T-helper 22 cell (primary cell): Measurements from ENCODE around the gene TRAPPC10.
"Not testable (repeated sequence)": the region's sequence is repeated elsewhere in the genome, so short reads cannot be mapped to it uniquely, and the experiment has no call there.

ENCODE experiments used
- DNase-seq: peaks from one replicate; pipeline ENCODE4 v3.0.0-alpha.2; 2020; ENCODE audit warnings: low read depth

The TRAPPC10 gene

GRCh38 chr21:44145616-44146015, 133.5 kb downstream of the TRAPPC10 start:
- DNase-seq, result not testable (repeated sequence)

GRCh38 chr21:44147108-44147507, 135.0 kb downstream of the TRAPPC10 start:
- not testable (repeated sequence) for DNase-seq

- not testable (repeated sequence) for DNase-seq
Measured at GRCh38 chr21:44150255-44150654, 138.1 kb downstream of the TRAPPC10 start.

- not testable (repeated sequence) for DNase-seq
Measured at GRCh38 chr21:44153214-44153888, 141.2 kb downstream of the TRAPPC10 start.

GRCh38 chr21:44153889-44154228, 141.8 kb downstream of the TRAPPC10 start:
- peak; percentile 4 for DNase-seq

- DNase-seq, result not testable (repeated sequence)
Measured at GRCh38 chr21:44154816-44155230, 142.7 kb downstream of the TRAPPC10 start.

GRCh38 chr21:44155231-44155993, 143.3 kb downstream of the TRAPPC10 start:
- not testable (repeated sequence) for DNase-seq

- not testable (repeated sequence) for DNase-seq
Measured at GRCh38 chr21:44155994-44156380, 143.9 kb downstream of the TRAPPC10 start.
